B cell (primary cell): Measurements from ENCODE around the gene TEKT3. TPM values are rescaled to one million over a fixed set of nuclear protein-coding genes. Genes with fewer than 3 reads are reported as not detected.

Experiments used
- ATAC-seq: fragments of 200-7000 bp; cut with Tn5 transposase; one replicate; pipeline ENCODE4 v1.10.0; 2021; ENCODE audit warnings: low read depth, mild to moderate bottlenecking, moderate number of reproducible peaks, moderate library complexity
- CTCF ChIA-PET: fragments of 350-600 bp; sonication (Branson Sonifier 250); formaldehyde crosslinking; loops from one replicate; lab custom pipeline; 2021; ENCODE audit warnings: antibody characterized with exemption, inconsistent platforms; lab: Charles Lee
- POLR2A ChIA-PET: fragments of 350-600 bp; sonication (Branson Sonifier 250); formaldehyde crosslinking; loops from one replicate; lab custom pipeline; 2021; ENCODE audit warnings: antibody characterized with exemption; lab: Charles Lee
- DNase-seq: peaks from one replicate; pipeline ENCODE4 v3.0.0; 2013
- H2AFZ ChIP-seq: 2 replicates; pipeline ENCODE4 v1.6.1; 2012; ENCODE audit warnings: mild to moderate bottlenecking, low read depth, low read length; ENCODE audit not compliant: insufficient read depth, poor library complexity, severe bottlenecking
- H3K27ac ChIP-seq, 2 donors: 1 replicate in 1 of 2; 2 replicates in 1 of 2; pipeline ENCODE4 v1.5.1; 2012 to 2013; ENCODE audit warnings: low read length in 2 of 2, mild to moderate bottlenecking in 2 of 2, moderate library complexity in 1 of 2
- H3K27me3 ChIP-seq, 4 experiments: fragments of 200-600 bp in 1 of 4; sonication (generic) in 1 of 4; replicated peaks in 1 of 4; 1 replicate in 2 of 4; 2 replicates in 2 of 4; pipeline versions ENCODE4 v1.6.1 to v1.7.0; 2013 to 2016; ENCODE audit warnings: low read length in 3 of 4, mild to moderate bottlenecking in 2 of 4, mixed read lengths in 1 of 4, moderate library complexity in 1 of 4; ENCODE audit not compliant: insufficient read depth in 4 of 4, control insufficient read depth in 3 of 4; ENCODE audit errors: control extremely low read depth in 1 of 4
- H3K36me3 ChIP-seq, 2 experiments: replicated peaks in 1 of 2; 1 replicate in 1 of 2; 2 replicates in 1 of 2; pipeline versions ENCODE4 v1.6.1 to v1.7.1; 2013; ENCODE audit warnings: low read length in 1 of 2; ENCODE audit not compliant: insufficient read depth in 2 of 2, control insufficient read depth in 1 of 2; ENCODE audit errors: control extremely low read depth in 1 of 2, extremely low read depth in 1 of 2
- H3K4me1 ChIP-seq, 2 donors: fragments of 200-600 bp in 1 of 2; sonication (generic) in 1 of 2; 1 replicate in 1 of 2; 2 replicates in 1 of 2; pipeline versions ENCODE4 v1.5.1 to v1.6.1; 2013 to 2017; ENCODE audit warnings: low read length in 2 of 2; ENCODE audit not compliant: control insufficient read depth in 2 of 2, insufficient read depth in 2 of 2
- H3K4me2 ChIP-seq: replicated peaks from 2 replicates; pipeline ENCODE3; 2012; ENCODE audit warnings: mild to moderate bottlenecking, low read depth, low read length; ENCODE audit not compliant: poor library complexity, severe bottlenecking
- H3K4me3 ChIP-seq, 5 experiments: fragments of 200-600 bp in 1 of 5; sonication (generic) in 1 of 5; 1 replicate in 3 of 5; 2 replicates in 2 of 5; pipeline versions ENCODE4 v1.5.1 to v1.7.0; 2011 to 2016; ENCODE audit warnings: low read length in 4 of 5, mild to moderate bottlenecking in 4 of 5, low read depth in 2 of 5, control low read depth in 1 of 5, moderate library complexity in 1 of 5; ENCODE audit not compliant: insufficient read depth in 1 of 5; ENCODE audit errors: control extremely low read depth in 1 of 5, extremely low read depth in 1 of 5
- H3K79me2 ChIP-seq: fragments of 200-600 bp; sonication (generic); one replicate; pipeline ENCODE4 v1.6.0; 2016; ENCODE audit warnings: low read length; ENCODE audit not compliant: control insufficient read depth, insufficient read depth
- H3K9ac ChIP-seq: fragments of 200-600 bp; sonication (generic); 2 replicates; pipeline ENCODE4 v1.6.1; 2017; ENCODE audit warnings: mild to moderate bottlenecking, low read length, moderate library complexity
- H3K9me3 ChIP-seq, 3 donors: one replicate each; pipeline versions ENCODE4 v1.6.1 to v1.7.1; 2013; ENCODE audit warnings: low read length in 2 of 3; ENCODE audit not compliant: control insufficient read depth in 2 of 3, insufficient read depth in 1 of 3; ENCODE audit errors: control extremely low read depth in 1 of 3
- H4K20me1 ChIP-seq: 2 replicates; pipeline ENCODE4 v1.6.0; 2012; ENCODE audit warnings: mild to moderate bottlenecking, low read length; ENCODE audit not compliant: insufficient read depth, control insufficient read depth, poor library complexity, severe bottlenecking
- H3K27ac Mint-ChIP-seq: one replicate; pipeline ENCODE4 v1.8.0; 2021; ENCODE audit warnings: mixed read lengths
- H3K27me3 Mint-ChIP-seq: one replicate; pipeline ENCODE4 v1.8.0; 2021; ENCODE audit warnings: mixed read lengths
- H3K4me1 Mint-ChIP-seq: one replicate; pipeline ENCODE4 v1.8.0; 2021; ENCODE audit warnings: mixed read lengths
- H3K4me3 Mint-ChIP-seq: one replicate; pipeline ENCODE4 v1.8.0; 2021; ENCODE audit warnings: mixed read lengths
- H3K9me3 Mint-ChIP-seq: one replicate; pipeline ENCODE4 v1.8.0; 2022; ENCODE audit warnings: mixed read lengths; ENCODE audit not compliant: insufficient read depth
- CTCF ChIP-seq: fragments of 200-600 bp; IDR thresholded peaks from one replicate; pipeline ENCODE4 v1.8.0; 2022; ENCODE audit warnings: antibody characterized with exemption, mild to moderate bottlenecking
- EZH2 ChIP-seq: IDR thresholded peaks from 2 replicates; pipeline ENCODE4 v1.6.1; 2012; ENCODE audit warnings: borderline replicate concordance, low read depth, mild to moderate bottlenecking, moderate library complexity, low read length; ENCODE audit not compliant: insufficient read depth, poor library complexity, severe bottlenecking
- WGBS: methylation state at CpG from one replicate; pipeline ENCODE4 v1.1.5; 2013; ENCODE audit warnings: missing lambda C conversion rate; ENCODE audit not compliant: insufficient coverage; 5-methylcytosine and 5-hydroxymethylcytosine counted together
- intact Hi-C: fragments of 100-400 bp; cut with micrococcal nuclease; formaldehyde crosslinking; loops from one replicate; pipeline ENCODE4 v1.10.0; 2022
- polyA plus RNA-seq: library from polyadenylated mRNA; depleted of rRNA; stranded (reverse); fragments of >200 nt; gene quantifications from 2 replicates; pipeline ENCODE4 v1.2.3, GENCODE V29; 2012
- total RNA-seq, 2 donors: library from RNA; stranded (reverse); fragments of 120-200 nt in 1 of 2; gene quantifications; 1 replicate in 1 of 2; 2 replicates in 1 of 2; pipeline versions ENCODE4 v1.2.3 to v1.2.4, GENCODE V29; 2013 to 2022

Gene TEKT3
- total and polyA plus RNA-seq, 2 donors (not counting 1 experiment from before 2014, with no cell fraction given): 0.49 to 1.8 TPM

GRCh38 chr17:15332338-15332737 is 9.1 kb downstream of the TEKT3 start:
- WGBS: no CpG with 5 or more reads among the region's 6 CpGs
- peaks cover 21% of the 10 kb centered on the region for H3K27me3 Mint-ChIP-seq
- Histone ChIP-seq H3K27ac (no peak overlapping the region), H3K4me2 (no peak overlapping the region), H3K36me3 (no peaks in the 10 kb centered on the region), H3K27me3 (no peaks in the 10 kb centered on the region), H3K9me3 (peaks cover 4 to 7% (median 4%) of the 10 kb centered on the region in 3 donors), H3K4me1 (no peaks in the 10 kb centered on the region), H2AFZ (no peak overlapping the region), H3K4me3 (no peak overlapping the region), H3K79me2 (no peaks in the 10 kb centered on the region), H3K9ac (no peak overlapping the region), H4K20me1 (no peaks in the 10 kb centered on the region)
- TF ChIP-seq CTCF (no peak), EZH2 (no peak)
- peaks cover 6% of the 10 kb centered on the region for H3K9me3 Mint-ChIP-seq
- H3K4me1 Mint-ChIP-seq: no peaks in the 10 kb centered on the region
- H3K27ac Mint-ChIP-seq: no peak overlapping the region
- no peak overlapping the region for H3K4me3 Mint-ChIP-seq
- ATAC-seq: no peak
- POLR2A ChIA-PET: no interaction called here
- intact Hi-C loops: no loop called here
- DNase-seq: no peak
- CTCF ChIA-PET: no interaction called here

- Histone ChIP-seq H2AFZ (no peak overlapping the region), H3K27me3 (peaks cover 0 to 2% (median 0%) of the 10 kb centered on the region in 4 experiments), H3K27ac (no peak overlapping the region), H3K79me2 (no peaks in the 10 kb centered on the region), H4K20me1 (no peaks in the 10 kb centered on the region), H3K9me3 (no peaks in the 10 kb centered on the region), H3K4me1 (no peaks in the 10 kb centered on the region), H3K9ac (no peak overlapping the region), H3K4me3 (no peak overlapping the region), H3K36me3 (no peaks in the 10 kb centered on the region), H3K4me2 (no peak overlapping the region)
- Mint-ChIP-seq H3K27ac (no peak overlapping the region), H3K4me3 (no peak overlapping the region), H3K27me3 (peaks cover 22% of the 10 kb centered on the region), H3K4me1 (no peaks in the 10 kb centered on the region), H3K9me3 (no peaks in the 10 kb centered on the region)
- TF ChIP-seq EZH2 (no peak), CTCF (no peak)
- DNase-seq (no peak), ATAC-seq (no peak)
- WGBS: 76% methylated on average over 3 of the region's 4 CpGs
- POLR2A ChIA-PET: no interaction called here
- intact Hi-C loops: no loop called here
- CTCF ChIA-PET: no interaction called here
Observed at GRCh38 chr17:15323131-15323530, 18.3 kb downstream of the TEKT3 start.
